Measurements from ENCODE around the gene CEND1.

CEND1 gene

DNA sequence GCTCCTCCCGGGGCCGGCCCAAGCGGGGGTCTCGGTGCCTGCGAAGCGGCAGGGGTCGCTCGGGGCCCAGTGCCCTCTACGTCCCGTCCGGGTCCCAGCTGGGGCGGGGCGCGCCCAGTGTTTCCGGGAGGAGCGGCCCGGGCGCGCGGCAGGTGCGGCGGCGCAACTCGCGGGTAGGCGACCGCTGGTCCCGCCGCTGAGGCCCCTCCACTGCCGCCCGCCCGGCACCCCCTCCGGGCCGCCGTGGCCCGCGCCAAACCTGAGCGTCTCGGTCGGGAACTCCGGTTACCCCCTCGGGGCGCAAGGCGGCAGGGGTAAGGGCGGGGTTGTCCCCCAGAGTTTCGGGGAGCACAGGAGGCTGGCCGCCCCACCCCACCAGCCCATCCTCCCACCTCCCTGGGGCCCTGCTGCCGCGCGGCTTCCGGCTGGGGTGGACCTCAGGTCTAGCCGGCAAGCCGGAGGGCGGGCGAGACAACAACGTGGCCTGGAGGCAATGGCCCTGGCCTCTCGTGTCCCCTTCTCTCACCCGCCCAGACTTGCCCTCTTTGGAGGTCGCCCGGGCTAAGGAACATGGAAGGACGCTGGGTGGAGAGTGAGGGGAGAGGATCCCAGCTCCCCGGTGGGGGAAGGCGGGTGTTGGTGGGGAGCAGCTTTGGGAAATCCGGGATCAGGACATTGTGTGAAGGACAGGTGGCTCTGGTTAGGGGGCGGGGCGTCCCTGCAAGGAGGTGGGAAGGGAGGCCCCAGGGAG, 37.4 kb upstream of the CEND1 start:
- DNase-seq: no peak

DNA sequence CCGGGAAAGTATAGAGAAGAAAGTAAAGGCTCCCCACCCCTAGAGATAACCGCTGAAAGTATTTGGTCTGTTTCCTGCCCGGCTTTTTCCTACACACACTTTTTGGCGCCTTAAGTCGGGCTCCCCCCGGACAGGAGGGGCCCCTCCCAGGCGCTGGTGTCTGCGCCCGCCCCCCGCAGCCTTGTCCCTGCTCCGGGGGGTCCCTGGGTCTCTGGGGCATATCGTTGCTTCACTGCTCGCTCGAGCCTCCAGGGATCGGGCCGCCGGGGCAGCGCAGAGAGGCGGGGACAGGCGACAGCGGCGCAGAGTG, 36.9 kb upstream of the CEND1 start:
- DNase-seq: no peak

DNA sequence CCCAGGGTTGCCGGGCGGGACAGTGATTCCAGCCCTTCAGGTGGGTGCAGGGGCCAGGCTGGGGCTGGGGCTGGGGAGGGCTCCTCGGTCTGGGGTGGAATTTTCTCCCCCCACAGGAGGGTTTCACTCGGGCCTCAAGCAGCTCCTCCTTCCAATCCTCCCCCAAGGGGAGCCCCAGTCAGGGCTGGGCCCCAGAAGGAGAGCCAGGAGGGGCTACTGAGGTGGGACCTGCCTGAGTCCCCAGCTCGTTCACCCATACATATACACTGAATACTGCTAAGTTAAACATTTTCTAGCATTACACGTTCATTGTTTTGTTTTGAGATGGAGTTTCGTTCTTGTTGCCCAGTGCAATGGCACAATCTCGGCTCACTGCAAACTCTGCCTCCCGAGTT, 36.3 kb upstream of the CEND1 start:
- DNase-seq: no peak

DNA sequence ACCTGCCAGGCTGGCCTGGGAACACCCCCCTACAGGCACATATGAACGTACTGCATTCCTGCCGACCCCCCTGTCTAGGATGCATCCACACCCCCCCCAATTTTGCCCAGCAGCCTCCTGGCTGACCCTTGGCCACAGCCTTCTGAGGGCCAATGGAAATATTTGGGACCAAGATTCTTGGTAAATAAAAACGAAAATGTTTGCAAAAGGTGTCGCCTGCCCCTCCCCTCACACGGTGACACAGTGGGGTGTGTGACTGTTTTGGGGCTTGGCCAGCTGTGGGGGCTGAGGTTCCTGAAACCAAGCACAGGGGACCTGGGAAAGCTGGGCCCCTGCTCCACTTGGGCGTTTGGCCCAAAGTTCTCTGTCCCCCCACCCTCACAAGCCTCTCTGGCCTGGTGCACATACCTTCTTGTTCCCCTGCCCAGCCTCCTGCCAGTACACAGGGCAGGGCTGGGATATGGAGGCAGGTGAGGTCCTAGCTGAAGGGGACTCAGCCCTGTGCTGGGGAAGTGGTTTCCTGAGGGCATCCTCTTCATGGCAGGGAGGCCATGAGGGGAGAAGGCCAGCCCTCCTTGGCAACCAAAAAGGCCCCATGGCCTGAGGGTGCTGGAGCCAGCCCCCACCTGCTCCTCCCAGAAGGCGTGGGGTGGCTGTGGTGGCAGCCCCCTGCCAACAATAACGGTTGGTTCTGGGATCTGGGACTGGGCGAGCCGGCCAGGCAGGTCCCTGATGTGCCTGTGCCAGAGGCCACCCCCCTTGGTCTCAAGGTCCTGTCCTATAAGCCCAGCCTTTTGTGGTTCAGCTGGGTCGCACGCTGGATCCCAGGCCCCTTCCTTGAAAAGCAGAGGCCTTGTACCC, 35.7 kb upstream of the CEND1 start:
- no peak for DNase-seq

DNA sequence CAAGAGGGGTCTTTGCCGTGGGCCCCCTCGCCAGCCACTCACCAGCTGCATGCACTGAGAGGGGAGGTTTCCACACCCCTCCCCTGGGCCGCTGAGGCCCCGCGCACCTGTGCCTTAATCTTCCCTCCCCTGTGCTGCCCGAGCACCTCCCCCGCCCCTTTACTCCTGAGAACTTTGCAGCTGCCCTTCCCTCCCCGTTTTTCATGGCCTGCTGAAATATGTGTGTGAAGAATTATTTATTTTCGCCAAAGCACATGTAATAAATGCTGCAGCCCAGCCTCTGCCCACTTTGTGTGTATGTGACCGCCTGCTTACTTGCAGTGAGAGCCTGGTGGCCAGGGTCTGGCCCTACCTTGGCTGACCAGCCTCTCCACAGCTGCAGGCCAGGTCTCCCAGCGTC, 35.1 kb upstream of the CEND1 start:
- DNase-seq: no peak

DNA sequence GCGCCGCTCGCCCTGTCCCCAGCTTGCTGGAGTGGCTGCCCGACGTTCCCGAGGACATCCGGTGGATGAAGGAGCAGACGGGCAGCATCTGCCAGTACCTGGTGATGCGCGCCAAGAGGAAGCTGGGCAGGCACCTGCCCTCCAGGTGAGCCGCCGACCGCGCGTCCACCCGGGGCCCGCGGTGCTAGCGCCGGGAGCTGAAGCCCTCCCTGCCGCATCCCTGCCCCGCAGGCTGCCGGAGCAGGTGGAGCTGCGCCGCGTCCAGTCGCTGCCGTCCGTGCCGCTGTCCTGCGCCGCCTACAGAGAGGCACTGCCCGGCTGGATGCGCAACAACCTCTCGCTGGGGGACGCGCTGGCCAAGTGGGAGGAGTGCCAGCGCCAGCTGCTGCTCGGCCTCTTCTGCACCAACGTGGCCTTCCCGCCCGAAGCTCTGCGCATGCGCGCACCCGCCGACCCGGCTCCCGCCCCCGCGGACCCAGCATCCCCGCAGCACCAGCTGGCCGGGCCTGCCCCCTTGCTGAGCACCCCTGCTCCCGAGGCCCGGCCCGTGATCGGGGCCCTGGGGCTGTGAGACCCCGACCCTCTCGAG, 34.5 kb upstream of the CEND1 start:
- no peak for DNase-seq

DNA sequence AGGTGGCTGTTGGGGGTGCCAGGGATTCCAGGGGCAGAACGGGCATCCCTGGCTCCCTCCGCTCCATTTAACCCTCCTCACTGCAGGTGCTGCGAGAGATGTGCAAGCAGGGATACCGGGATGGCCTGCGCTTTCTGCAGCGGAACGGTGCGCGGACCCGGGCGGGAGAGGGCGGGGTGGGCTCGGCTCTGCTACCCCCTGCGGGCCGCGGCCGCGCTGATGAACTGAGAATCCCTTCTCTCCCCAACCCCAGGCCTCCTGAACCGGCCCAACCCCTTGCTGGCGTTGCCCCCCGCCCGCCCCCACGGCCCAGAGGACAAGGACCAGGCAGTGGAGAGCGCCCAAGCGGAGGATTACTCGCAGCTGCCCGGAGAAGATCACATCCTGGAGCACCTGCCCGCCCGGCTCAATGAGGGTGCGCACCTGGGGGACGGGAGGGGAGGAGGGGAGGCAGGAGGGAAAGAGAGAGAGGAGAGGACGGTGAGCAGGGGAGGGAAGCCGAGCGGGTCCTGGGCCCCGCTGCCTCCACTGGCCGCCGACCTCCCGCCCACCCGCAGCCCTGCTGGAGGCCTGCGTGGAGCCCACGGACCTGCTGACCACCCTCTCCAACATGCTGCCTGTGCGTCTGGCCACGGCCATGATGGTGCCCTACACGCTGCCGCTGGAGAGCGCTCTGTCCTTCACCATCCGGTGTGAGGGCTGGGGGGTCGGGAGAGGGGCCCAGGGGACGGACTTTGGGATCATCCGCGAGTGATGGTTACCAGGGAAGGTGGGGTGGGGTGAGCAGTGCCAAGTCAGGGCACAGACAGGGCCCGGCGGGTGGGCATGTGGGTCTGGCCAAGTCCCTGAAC, 33.8 kb upstream of the CEND1 start:
- no peak for DNase-seq

GRCh38 chr11:821512-822371, 31.9 kb upstream of the CEND1 start:
- no peak for DNase-seq

GRCh38 chr11:820655-821511, 31.0 kb upstream of the CEND1 start:
- no peak for DNase-seq

DNA sequence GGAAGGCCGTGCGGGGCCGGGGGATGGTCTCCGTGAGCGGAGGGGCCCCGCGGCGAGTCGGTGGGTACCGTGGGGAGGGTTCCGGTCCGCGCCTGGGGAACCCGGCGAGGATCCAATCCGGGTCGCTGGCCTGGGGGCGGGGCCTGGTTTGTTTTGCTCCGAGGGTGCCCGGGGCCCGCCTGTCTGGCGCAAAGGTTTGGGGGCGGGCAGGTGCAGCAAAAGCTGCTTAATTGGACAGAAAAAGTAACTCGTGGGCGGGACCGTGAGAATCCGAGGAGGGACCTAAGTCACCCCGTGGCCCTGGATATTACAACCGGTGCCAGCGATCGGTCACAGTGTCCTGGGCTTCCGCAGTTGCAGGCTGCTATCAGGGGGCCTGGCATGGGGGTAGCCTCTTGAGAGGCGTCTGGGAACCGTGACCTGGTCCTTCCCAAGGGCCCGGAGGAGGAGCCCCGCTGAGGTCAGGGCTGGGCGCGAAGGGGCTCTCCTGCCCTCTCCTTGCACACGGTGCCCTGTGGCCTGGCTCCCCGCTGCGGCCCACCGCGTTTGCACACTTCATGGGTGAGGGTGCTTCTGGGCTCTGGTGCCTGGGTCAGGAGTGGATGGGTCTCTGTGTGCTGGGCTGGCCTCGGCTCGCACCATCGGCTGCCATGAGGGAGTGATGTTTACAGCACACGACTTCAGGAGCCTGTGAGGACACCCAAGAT, 30.2 kb upstream of the CEND1 start:
- DNase-seq: peak; percentile 93

DNA sequence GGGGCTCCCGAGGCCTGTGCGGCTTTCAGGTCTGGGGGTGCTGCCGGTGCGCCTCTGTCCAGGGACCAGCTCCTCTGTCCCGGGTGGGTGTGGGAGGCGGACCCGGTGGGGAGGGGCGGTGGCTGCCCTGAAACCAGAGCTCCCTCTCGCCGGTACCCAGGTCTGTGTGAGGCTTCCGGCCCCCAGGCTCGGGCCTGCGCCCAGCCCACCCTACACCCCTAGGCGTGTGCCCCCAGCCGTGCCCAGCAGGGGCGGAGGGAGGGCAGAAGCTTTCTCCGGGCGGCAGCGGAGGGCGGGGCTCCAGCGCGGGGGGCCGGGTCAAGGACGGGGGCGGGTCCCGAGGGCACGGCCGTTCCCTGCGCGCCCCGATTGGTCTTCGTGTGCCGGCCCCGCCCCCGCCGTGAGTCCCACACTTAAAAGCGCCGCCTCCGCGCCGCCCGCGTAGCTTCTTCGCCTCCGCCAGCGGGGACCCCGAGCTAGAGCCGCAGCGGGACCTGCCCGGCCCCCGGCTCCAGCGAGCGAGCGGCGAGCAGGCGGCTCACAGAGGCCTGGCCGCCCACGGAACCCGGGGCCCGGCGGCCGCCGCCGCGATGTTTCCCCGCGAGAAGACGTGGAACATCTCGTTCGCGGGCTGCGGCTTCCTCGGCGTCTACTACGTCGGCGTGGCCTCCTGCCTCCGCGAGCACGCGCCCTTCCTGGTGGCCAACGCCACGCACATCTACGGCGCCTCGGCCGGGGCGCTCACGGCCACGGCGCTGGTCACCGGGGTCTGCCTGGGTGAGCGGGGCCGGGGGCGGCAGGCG, 29.4 kb upstream of the CEND1 start:
- peak; percentile 82 for DNase-seq

GRCh38 chr11:818396-819128, 28.7 kb upstream of the CEND1 start, which contains the start of gene PNPLA2:
Gene PNPLA2 (plus strand): TSS chr11:818914. CDS start chr11:819719, 805 bp downstream.
- DNase-seq: no peak

GRCh38 chr11:816433-816779, 26.5 kb upstream of the CEND1 start:
- no peak for DNase-seq

GRCh38 chr11:815675-816432, 26.0 kb upstream of the CEND1 start:
- no peak for DNase-seq

DNA sequence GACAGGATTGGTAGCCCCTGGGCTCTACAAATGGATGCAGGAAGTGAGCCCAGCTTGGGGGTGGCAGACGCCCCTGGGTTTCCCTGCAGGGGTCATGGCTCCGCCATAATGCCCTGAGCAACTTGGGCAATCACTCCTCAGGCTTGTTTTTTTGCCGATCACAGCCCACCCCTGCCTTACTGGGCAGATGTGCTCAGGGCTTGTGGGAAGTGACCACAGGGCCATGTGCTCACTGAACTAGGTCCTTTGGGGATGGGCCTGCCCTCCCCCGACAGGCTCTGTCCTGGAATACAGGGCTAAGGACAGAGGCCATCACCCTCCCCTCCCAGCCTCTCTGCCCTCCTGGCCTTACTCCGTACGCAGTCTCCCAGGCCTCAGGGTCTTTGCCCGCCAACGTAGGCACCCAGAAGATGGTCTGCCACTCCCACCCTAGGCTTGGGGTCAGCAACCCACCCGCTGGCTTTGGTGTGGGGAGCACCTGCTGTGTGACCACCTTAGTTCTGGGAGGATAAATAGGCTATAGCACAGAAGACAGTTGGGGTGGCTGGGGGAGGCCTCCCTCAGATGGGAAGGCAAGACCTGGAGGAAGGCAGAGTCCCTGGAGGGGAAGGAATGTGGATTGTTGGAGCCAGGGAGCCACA, 23.7 kb upstream of the CEND1 start:
- no peak for DNase-seq

GRCh38 chr11:813072-813455, 23.2 kb upstream of the CEND1 start:
- no peak for DNase-seq

DNA sequence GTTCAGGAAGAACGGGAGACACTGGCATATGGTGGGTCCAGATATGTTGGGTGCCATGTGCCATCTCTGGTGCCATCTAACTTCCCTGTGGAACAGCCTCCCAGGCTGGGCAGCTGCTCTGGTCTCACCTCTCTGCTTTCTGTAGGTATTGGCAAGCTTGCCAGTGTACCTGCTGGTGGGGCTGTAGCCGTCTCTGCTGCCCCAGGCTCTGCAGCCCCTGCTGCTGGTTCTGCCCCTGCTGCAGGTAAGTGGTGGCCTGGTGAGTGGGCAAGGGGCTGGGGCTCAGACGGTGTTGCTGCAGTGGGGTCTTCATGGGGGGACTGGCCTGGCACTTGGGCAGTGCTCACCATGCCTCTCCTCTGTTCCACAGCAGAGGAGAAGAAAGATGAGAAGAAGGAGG, 22.5 kb upstream of the CEND1 start:
- DNase-seq: no peak
